Suprapubic skin (tissue), 4 donors: ENCODE data around the gene CAMK1. TPM values are rescaled to one million over a fixed set of nuclear protein-coding genes. Genes with fewer than 3 reads are reported as not detected.

Source experiments
- DNase-seq, 2 donors: peaks; one replicate each; pipeline ENCODE4 v3.0.0-alpha.2; 2019; ENCODE audit warnings: low spot score in 2 of 2
- H3K27ac ChIP-seq: fragments of 200-600 bp; sonication (generic); one replicate; pipeline ENCODE4 v1.5.1; 2019
- H3K27me3 ChIP-seq: fragments of 200-600 bp; sonication (generic); one replicate; pipeline ENCODE4 v1.5.1; 2019
- H3K36me3 ChIP-seq: fragments of 200-600 bp; sonication (generic); one replicate; pipeline ENCODE4 v1.5.1; 2019
- H3K4me1 ChIP-seq: fragments of 200-600 bp; sonication (generic); one replicate; pipeline ENCODE4 v1.5.1; 2019
- H3K4me3 ChIP-seq: fragments of 200-600 bp; sonication (generic); one replicate; pipeline ENCODE4 v1.5.1; 2019; ENCODE audit warnings: mild to moderate bottlenecking
- H3K9me3 ChIP-seq: fragments of 200-600 bp; sonication (generic); one replicate; pipeline ENCODE4 v1.5.1; 2019
- CTCF ChIP-seq, 2 donors: fragments of 200-600 bp in 1 of 2; fragments of 450-650 bp in 1 of 2; sonication (generic) in 1 of 2; IDR thresholded peaks; one replicate each; pipeline ENCODE4 v1.5.1; 2016 to 2019; ENCODE audit warnings: antibody characterized with exemption in 2 of 2, mild to moderate bottlenecking in 1 of 2, moderate library complexity in 1 of 2
- EP300 ChIP-seq: sonication (generic); formaldehyde crosslinking; IDR thresholded peaks from one replicate; pipeline ENCODE4 v1.6.1; 2017; ENCODE audit warnings: antibody characterized with exemption
- POLR2A ChIP-seq, 2 donors: fragments of 450-650 bp; IDR thresholded peaks; one replicate each; pipeline ENCODE4 v1.6.1; 2017; ENCODE audit warnings: antibody characterized with exemption in 2 of 2, mild to moderate bottlenecking in 2 of 2, moderate library complexity in 2 of 2
- POLR2AphosphoS5 ChIP-seq, 3 donors: sonication (generic); formaldehyde crosslinking; IDR thresholded peaks; one replicate each; pipeline ENCODE4 v1.6.1; 2017; ENCODE audit warnings: antibody characterized with exemption in 3 of 3
- WGBS: methylation state at CpG from one replicate; pipeline ENCODE4 v1.1.5; 2018; 5-methylcytosine and 5-hydroxymethylcytosine counted together
- total RNA-seq, 4 donors: library from RNA; depleted of rRNA; stranded (reverse); fragments of >200 nt; gene quantifications; one replicate each; pipeline ENCODE4 v1.1.0, GENCODE V29; 2016

CAMK1 gene
- total RNA-seq, 4 donors from 2014 or later, result 3.3 to 13.0 (median 5.2) TPM

- TF ChIP-seq CTCF (IDR thresholded peaks at IDR 0.05), result no peak
These were observed 21.7 kb downstream of the CAMK1 start for GRCh38 chr3:9748031-9748430.

GRCh38 chr3:9747267-9747666 is 22.5 kb downstream of the CAMK1 start:
- Histone ChIP-seq H3K9me3 (no peaks in the 10 kb centered on the region), H3K4me1 (peaks cover 29% of the 10 kb centered on the region), H3K4me3 (no peak overlapping the region), H3K27me3 (no peaks in the 10 kb centered on the region), H3K36me3 (peaks cover 70% of the 10 kb centered on the region), H3K27ac (no peak overlapping the region)
- TF ChIP-seq POLR2A (IDR thresholded peaks at IDR 0.05), result no peak
- 88% methylated on average over 8 of the region's 8 CpGs for WGBS
- DNase-seq, result no peak

More at GRCh38 chr3:9748031-9748430, 21.7 kb downstream of the CAMK1 start:
- no peak overlapping the region for H3K27ac ChIP-seq
- H3K36me3 ChIP-seq, result peaks cover 69% of the 10 kb centered on the region
- no peak overlapping the region for H3K4me3 ChIP-seq
- H3K27me3 ChIP-seq, result no peaks in the 10 kb centered on the region
- DNase-seq, result no peak
- no peaks in the 10 kb centered on the region for H3K9me3 ChIP-seq
- peaks cover 29% of the 10 kb centered on the region for H3K4me1 ChIP-seq
- 96% methylated on average over 2 of the region's 2 CpGs for WGBS

GRCh38 chr3:9746330-9746729 is 23.4 kb downstream of the CAMK1 start:
- H3K27ac ChIP-seq, result no peak overlapping the region
- no peaks in the 10 kb centered on the region for H3K9me3 ChIP-seq
- H3K4me1 ChIP-seq, result peaks cover 21% of the 10 kb centered on the region
- no peak for TF ChIP-seq POLR2AphosphoS5 (IDR thresholded peaks at IDR 0.05)
- no peak for TF ChIP-seq POLR2A (IDR thresholded peaks at IDR 0.05)
- no peak for TF ChIP-seq EP300
- TF ChIP-seq CTCF (IDR thresholded peaks at IDR 0.05), result no peak
- WGBS, result 84% methylated on average over 5 of the region's 5 CpGs
- H3K36me3 ChIP-seq, result peaks cover 72% of the 10 kb centered on the region
- no peak for DNase-seq
- H3K4me3 ChIP-seq, result no peak overlapping the region
- no peaks in the 10 kb centered on the region for H3K27me3 ChIP-seq

- H3K36me3 ChIP-seq, result peaks cover 79% of the 10 kb centered on the region
- H3K27me3 ChIP-seq, result no peaks in the 10 kb centered on the region
- TF ChIP-seq POLR2A (IDR thresholded peaks at IDR 0.05) (no peak), POLR2AphosphoS5 (IDR thresholded peaks at IDR 0.05) (no peak), CTCF (IDR thresholded peaks at IDR 0.05) (no peak), EP300 (no peak)
- H3K4me3 ChIP-seq, result no peak overlapping the region
- peaks cover 13% of the 10 kb centered on the region for H3K4me1 ChIP-seq
- no peaks in the 10 kb centered on the region for H3K9me3 ChIP-seq
- no peak overlapping the region for H3K27ac ChIP-seq
- WGBS, result 94% methylated on average over 12 of the region's 12 CpGs
- DNase-seq, result no peak
These were observed 24.2 kb downstream of the CAMK1 start for GRCh38 chr3:9745521-9745920.

GRCh38 chr3:9744162-9744561 is 25.6 kb downstream of the CAMK1 start:
- peaks cover 7% of the 10 kb centered on the region for H3K4me1 ChIP-seq
- no peaks in the 10 kb centered on the region for H3K27me3 ChIP-seq
- DNase-seq, result no peak
- H3K9me3 ChIP-seq, result no peaks in the 10 kb centered on the region
- H3K4me3 ChIP-seq, result no peak overlapping the region
- WGBS, result 99% methylated on average over 6 of the region's 13 CpGs
- H3K36me3 ChIP-seq, result peaks cover 93% of the 10 kb centered on the region
- H3K27ac ChIP-seq, result no peak overlapping the region
- TF ChIP-seq POLR2A (IDR thresholded peaks at IDR 0.05) (no peak), EP300 (no peak), POLR2AphosphoS5 (IDR thresholded peaks at IDR 0.05) (no peak), CTCF (IDR thresholded peaks at IDR 0.05) (no peak)

- H3K36me3 ChIP-seq, result peaks cover 99% of the 10 kb centered on the region
- 92% methylated on average over 18 of the region's 18 CpGs for WGBS
These were observed 26.2 kb downstream of the CAMK1 start for GRCh38 chr3:9743548-9743947.

More at GRCh38 chr3:9743548-9743947, 26.2 kb downstream of the CAMK1 start:
- TF ChIP-seq EP300, result no peak
- no peak for TF ChIP-seq POLR2AphosphoS5 (IDR thresholded peaks at IDR 0.05)
- TF ChIP-seq POLR2A (IDR thresholded peaks at IDR 0.05), result no peak
- TF ChIP-seq CTCF (IDR thresholded peaks at IDR 0.05), result no peak
- Histone ChIP-seq H3K27me3 (no peaks in the 10 kb centered on the region), H3K9me3 (no peaks in the 10 kb centered on the region), H3K4me1 (peaks cover under 1% of the 10 kb centered on the region), H3K27ac (no peak overlapping the region), H3K4me3 (no peak overlapping the region)
- no peak for DNase-seq
